HG03135 (cell line): Measurements from ENCODE around the gene THAP5.
A peak's percentile ranks its signal among the peaks of the same experiment; 100 is the strongest.
"Not testable (repeated sequence)": the region's sequence is repeated elsewhere in the genome, so short reads cannot be mapped to it uniquely, and the experiment has no call there.

Experiments used
- ATAC-seq: cut with Tn5 transposase; IDR thresholded peaks from one replicate; pipeline ENCODE4 v1.9.1; 2021; ENCODE audit warnings: mild to moderate bottlenecking, moderate library complexity; ENCODE audit not compliant: unreplicated experiment

The THAP5 gene

GRCh38 chr7:108585843-108586242, 16.3 kb upstream of the THAP5 start:
- no peak for ATAC-seq

DNA sequence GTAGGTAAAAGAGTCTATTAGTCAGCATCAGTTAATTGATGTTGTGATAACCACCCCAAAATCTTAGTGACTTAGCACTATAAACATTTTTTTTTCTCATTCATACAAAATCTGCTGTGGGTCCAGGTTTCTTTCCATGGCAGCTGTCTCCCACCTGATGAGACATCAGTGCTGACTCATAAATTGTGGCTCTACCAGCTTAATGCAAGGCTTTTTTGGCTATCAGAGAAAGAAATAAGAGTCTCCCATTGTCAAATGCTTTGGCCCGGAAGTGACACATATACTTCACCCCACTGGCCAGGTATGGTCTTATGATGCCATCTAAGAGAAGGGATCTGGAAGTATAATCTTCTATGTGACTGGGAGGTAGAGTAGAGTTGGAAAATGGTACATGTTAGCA, 14.7 kb upstream of the THAP5 start:
- ATAC-seq: no peak

- ATAC-seq: no peak
Observed at GRCh38 chr7:108581655-108582491, 12.4 kb upstream of the THAP5 start.

- no peak for ATAC-seq
Observed at GRCh38 chr7:108580298-108580697, 10.8 kb upstream of the THAP5 start.

DNA sequence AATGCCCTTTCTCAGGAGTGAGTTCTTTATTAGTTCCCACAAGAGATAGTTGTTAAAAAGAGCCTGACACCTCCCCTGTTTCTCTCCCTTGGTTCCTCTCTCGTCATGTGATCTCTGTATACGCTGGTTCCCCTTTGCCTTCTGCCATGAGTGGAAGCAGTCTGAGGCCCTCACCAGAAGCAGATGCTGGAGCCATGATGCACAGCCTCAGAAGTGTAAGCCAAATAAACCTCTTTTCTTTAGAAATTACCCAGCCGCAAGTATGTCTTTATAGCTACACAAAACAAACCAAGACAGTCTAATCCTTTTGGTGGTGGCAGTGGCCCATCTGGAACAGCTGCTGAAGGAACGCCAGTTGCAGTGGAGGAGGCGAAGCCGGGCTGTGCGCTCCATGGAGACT, 9.4 kb upstream of the THAP5 start:
- no peak for ATAC-seq

- ATAC-seq: no peak
Observed at GRCh38 chr7:108576116-108576515, 6.6 kb upstream of the THAP5 start.

- ATAC-seq: no peak
Observed at GRCh38 chr7:108575156-108575555, 5.7 kb upstream of the THAP5 start.

DNA sequence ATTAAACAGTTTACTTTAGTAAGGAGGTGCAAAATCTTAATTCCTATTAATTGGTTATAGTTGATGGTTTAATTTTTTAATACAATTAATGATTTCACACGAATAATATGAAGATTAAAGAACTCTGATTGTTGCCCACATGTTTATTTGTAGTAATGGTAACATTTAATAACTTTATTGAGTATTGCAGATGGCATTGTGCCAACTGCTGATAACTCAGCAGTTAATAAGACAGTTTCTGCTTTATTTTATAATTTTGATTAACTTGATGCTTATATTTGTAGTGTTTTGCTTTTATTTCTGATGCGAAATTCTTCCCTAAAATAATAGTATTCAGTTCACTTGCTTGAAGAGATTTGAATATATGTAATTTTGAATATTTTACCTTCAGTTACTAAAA, 3.0 kb upstream of the THAP5 start:
- ATAC-seq: no peak

GRCh38 chr7:108570146-108570755, 745 bp upstream of the THAP5 start:
- ATAC-seq: peak; percentile 18

GRCh38 chr7:108568801-108569380, 615 bp downstream of the THAP5 start:
- no peak for ATAC-seq

GRCh38 chr7:108565987-108566386, 3.5 kb downstream of the THAP5 start:
- ATAC-seq: no peak

GRCh38 chr7:108561047-108561619, 8.4 kb downstream of the THAP5 start:
- no peak for ATAC-seq

DNA sequence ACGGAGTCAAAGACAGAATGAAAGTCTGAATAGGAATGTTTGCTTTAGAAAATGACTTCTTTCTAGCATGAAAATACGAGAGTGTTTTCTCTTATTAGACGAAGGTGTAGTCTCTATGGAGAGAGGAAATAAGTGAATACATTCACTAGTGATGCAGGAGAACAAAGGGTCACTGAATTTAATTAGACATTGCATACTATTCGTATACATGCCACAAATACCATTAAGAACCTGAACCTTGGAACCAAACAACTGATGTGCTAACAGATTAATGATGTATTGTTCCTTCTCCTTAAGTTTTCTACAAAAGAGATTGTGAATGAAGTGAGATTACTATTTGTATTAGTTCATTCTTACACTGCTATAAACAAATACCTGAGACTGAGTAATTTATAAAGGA, 10.3 kb downstream of the THAP5 start:
- ATAC-seq: no peak

GRCh38 chr7:108557617-108558016, 11.9 kb downstream of the THAP5 start:
- ATAC-seq: no peak

GRCh38 chr7:108557191-108557590, 12.3 kb downstream of the THAP5 start:
- no peak for ATAC-seq

DNA sequence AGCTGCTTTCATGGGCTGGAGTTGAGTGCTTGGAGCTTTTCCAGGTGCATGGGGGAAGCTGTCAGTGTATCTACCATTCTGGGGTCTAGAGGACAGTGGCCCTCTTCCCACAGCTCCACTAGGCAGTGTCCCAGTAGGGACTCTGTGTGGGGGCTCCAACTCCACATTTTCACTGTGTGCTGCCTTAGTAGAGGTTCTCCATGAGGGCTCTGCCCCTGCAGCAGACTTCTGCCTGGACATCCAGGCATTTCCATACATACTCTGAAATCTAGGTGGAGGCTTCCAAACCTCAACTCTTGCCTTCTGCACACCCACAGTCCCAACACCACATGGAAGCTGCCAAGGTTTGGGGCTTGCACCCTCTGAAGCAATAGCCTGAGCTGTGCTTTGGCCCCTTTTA, 12.8 kb downstream of the THAP5 start:
- not testable (repeated sequence) for ATAC-seq

DNA sequence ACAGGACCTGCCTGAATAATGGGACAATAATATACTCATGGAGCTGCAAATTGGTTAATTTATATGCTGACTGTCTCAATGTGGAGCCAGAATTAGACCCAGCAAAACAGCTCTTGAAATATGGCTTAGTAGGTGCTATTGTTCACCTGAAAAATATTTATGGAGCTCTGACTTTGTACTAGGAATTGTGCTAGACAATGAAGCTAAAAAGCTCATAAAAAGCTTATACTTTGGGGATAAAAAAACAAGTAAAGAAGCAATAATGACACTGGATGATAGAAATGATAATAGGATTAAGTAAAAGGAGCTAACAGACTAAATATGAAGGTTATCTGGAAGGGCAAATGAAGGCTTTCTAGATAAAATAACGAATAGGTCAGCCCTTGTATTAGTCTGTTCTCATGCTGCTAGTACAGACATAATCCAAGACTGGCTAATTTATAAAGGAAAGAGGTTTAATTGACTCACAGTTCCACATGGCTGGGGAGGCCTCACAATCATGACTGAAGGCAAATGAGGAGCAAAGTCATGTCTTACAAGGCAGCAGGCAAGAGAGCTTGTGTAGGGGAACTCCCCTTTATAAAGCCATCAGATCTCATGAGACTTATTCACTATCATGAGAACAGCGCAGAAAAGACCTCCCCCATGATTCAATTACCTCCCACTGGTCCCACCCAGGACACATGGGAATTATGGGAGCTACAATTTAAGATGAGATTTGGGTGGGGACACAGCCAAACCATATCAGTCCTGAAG, 21.2 kb downstream of the THAP5 start:
- not testable (repeated sequence) for ATAC-seq

GRCh38 chr7:108541478-108541877, 28.0 kb downstream of the THAP5 start:
- ATAC-seq: no peak

GRCh38 chr7:108538685-108539084, 30.8 kb downstream of the THAP5 start:
- ATAC-seq: not testable (repeated sequence)

- ATAC-seq: not testable (repeated sequence)
Observed at GRCh38 chr7:108538236-108538635, 31.3 kb downstream of the THAP5 start.

DNA sequence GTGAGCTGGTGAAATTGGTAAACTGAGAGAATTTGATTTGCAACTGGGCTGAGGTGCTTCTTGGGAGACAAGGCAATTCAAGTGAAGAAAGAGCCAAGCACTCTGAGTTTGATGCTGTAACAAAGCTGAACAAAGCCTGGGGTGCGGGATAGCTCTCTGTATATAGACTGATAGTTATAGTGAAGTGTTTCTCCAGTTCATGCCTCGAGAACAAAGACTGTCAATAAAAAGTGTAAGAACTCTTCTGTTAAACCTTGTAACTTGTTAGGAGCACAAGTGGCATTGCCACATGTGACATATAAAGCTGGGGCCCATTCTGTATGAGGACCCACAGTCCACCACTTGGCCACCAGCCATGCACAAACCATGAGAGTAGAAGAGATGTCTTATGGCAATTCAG, 32.3 kb downstream of the THAP5 start:
- ATAC-seq: no peak
